Head of caudate nucleus (tissue), 42 donors: Measurements from ENCODE around the gene SPATA3.
"Not testable (repeated sequence)": the region's sequence is repeated elsewhere in the genome, so short reads cannot be mapped to it uniquely, and the experiment has no call there.

Experiments
- DNase-seq, 42 donors: peaks; one replicate each; pipeline versions ENCODE4 v3.0.0 to v3.0.0-alpha.2; 2020 to 2021; ENCODE audit warnings: mixed read lengths in 7 of 42
- intact Hi-C: fragments of 100-400 bp; cut with DNase I; formaldehyde crosslinking; loops from one replicate; pipeline ENCODE4 v1.15.0; 2022

Gene SPATA3

DNA sequence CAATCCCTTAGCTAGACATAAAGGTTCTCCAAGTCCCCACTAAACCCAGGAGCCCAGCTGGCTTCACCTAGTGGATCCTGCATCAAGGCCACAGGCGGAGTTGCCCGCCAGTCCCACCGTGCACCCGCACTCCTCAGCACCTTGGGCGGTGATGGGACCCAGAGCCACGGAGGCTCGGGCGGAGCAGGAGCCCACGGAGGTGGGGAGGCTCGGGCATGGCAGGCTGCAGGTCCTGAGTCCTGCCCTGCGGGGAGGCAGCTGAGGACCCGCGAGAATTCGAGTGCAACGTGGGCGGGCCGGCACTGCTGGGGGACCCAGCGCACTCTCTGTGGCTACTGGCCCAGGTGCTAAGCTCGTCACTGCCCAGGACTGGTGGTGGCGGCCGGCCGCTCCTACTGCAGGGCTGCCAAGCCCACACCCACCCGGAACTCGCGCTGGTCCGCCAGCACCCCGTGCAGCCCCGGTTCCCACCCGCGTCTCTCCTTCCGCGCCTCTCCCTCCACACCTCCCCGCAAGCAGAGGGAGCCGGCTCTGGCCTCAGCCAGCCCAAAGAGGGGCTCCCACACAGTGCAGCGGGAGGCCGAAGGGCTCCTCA is 31.7 kb upstream of the SPATA3 start:
- DNase-seq: no peak

DNA sequence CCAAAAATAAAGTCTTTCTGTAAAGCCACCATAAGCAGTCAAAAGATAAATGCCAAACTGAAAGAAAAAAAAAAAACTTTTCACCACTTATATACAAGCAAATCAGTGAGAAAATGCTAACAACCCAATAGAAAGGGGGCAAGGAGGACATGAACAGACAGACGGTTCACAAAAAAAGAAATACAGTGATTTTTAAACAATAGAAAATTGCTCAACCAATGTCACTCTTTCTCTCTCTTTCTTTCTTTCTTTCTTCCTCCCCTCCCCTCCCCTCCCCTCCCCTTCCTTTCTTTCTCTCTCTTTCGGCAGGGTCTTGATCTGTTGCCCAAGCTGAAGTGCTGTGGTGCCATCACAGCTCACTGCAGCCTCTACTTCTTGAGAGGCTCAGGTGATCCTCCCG is 28.8 kb upstream of the SPATA3 start:
- no peak for DNase-seq
- intact Hi-C loops: no loop called here

More for the DNA sequence above, 31.7 kb upstream of the SPATA3 start:
- intact Hi-C loops: no loop called here

DNA sequence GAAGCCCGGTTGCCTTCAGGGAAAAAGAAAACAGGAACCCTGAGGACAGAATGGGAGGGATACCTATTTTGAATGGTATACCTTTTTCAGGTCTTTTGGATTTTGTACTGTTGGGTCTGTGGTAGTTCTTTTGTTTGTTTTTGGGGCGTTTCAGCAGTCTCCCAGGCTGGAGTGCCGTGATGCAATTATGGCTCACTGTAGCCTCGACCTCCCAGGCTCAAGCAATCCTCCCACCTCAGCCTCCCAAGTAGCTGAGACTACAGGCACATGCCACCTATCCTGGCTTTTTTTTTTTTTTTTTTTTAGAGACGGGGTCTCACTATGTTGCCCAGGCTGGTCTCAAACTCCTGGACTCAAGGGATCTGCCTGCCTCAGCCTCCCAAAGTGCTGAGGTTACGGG is 27.6 kb upstream of the SPATA3 start:
- intact Hi-C loops, DNase-seq: not testable (repeated sequence)

GRCh38 chr2:230968921-230969658 is 26.8 kb upstream of the SPATA3 start:
- intact Hi-C loops: no loop called here
- peak in 1 of 42 donors; percentile 3 for DNase-seq

DNA sequence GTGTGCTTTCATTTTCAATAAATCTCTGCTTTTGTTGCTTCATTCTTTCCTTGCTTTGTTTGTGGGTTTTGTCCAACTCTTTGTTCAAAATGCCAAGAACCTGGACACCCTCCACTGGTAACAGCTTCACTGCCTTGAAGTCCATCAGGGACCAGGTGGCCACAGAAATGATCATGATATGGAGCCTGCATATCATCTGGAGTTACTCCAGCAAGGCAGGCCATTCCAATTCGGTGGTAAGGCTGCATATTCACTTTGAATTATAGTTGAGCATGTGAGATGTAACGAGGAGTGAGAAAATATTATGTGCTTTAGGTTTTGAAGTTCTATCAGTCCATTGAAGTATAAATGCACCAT is 26.3 kb upstream of the SPATA3 start:
- DNase-seq: no peak
- intact Hi-C loops: no loop called here

DNA sequence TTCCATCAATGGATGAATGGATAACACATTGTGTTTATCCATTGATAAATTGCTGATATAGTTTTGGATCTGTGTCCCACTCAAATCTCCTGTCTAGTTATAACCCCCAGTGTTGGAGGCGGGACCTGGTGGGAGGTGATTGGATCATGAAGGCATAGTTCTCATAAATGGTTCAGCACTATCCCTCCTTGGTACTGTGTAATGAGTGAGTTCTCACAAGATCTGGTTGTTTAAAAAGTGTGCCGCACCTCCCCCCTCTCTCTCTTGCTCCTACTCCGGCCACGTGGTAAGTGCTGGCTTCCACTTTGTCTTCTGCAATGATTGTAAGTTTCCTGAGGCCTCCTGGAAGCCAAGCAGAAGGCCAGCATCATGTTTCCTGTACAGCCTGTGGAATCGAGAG is 23.9 kb upstream of the SPATA3 start:
- intact Hi-C loops: no loop called here
- no peak for DNase-seq

GRCh38 chr2:230974096-230974913 is 21.6 kb upstream of the SPATA3 start:
- DNase-seq: no peak
- intact Hi-C loops: no loop called here

- intact Hi-C loops: no loop called here
- DNase-seq: no peak
Observed at GRCh38 chr2:230975927-230976326, 20.0 kb upstream of the SPATA3 start.

DNA sequence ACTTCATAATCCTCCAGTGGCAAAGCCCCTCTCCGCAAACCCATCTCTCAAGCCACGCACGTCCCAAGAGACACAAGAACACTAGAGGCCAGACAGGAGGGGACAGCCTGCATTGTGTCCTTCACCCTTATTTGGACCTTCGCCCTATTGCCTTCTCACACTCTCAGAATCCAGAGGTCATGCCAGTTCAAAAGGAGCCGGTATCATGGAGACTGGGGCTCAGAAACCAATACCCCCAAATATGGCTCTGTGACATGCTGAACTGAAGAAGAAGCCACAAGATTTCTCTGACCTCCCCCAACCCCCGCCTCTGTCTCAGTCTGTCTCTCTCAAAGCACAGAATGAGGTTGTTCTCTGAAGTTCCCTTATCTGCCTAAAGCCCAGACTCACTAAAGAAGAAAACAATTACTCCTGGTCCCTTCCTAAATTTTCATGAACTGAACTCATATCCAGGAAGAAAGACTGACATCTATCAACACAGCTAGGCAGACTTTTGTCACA is 19.2 kb upstream of the SPATA3 start:
- no peak for DNase-seq
- intact Hi-C loops: no loop called here

DNA sequence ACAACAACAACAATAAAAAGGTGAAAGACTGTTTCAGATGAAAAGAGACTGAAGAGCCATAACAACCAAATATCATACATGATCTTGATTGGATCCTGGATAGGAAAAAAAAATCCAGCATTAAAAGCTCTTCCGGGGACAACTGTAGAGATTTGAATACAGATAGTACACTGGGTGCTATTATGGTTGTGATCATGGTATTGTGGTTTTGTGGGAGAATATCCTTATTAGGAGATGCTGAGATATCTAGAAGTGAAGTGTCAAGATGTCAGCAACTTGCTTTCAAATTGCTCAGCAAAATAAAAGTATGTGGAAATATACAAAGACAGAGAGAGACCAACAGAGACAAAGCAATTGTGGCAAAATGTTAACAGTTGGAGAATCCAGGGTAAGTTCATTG is 15.5 kb upstream of the SPATA3 start:
- intact Hi-C loops: no loop called here
- DNase-seq: no peak

- DNase-seq: no peak
- intact Hi-C loops: no loop called here
Observed at GRCh38 chr2:230981704-230982103, 14.2 kb upstream of the SPATA3 start.

- intact Hi-C loops: no loop called here
Observed at GRCh38 chr2:230982126-230982525, 13.8 kb upstream of the SPATA3 start.

GRCh38 chr2:230982528-230982927 is 13.4 kb upstream of the SPATA3 start:
- intact Hi-C loops: no loop called here
- no peak for DNase-seq

More at GRCh38 chr2:230982126-230982525, 13.8 kb upstream of the SPATA3 start:
- no peak for DNase-seq

DNA sequence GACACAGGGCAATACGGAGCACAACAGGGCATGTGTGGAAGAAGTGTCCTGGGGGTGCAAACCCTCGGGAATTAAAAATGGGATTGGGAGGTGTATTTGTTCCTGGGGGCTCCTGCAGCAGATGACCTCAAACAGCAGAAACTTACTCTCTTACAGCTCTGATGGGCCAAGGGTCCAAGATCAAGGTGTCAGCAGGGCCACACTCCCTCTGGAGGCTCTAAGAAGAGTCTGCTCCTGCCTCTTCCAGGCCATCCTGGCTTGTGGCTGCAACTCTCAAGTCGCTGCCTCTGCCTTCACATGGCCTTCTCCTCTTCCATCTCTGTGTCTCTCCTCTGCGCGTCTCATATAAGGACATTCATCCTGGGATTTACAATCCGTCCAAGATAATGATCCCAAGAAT is 12.4 kb upstream of the SPATA3 start:
- DNase-seq: no peak
- intact Hi-C loops: no loop called here

GRCh38 chr2:230984393-230985220 is 11.3 kb upstream of the SPATA3 start:
- DNase-seq: no peak
- intact Hi-C loops: loop anchor here (5.0 kb wide), 1 partner anchor 162 kb away; no protein-coding TSS in a partner anchor

GRCh38 chr2:230985519-230986231 is 10.2 kb upstream of the SPATA3 start:
- intact Hi-C loops: loop anchor here (2.0 to 5.0 kb wide), 2 partner anchors 83 to 163 kb away; no protein-coding TSS in a partner anchor
- no peak for DNase-seq

DNA sequence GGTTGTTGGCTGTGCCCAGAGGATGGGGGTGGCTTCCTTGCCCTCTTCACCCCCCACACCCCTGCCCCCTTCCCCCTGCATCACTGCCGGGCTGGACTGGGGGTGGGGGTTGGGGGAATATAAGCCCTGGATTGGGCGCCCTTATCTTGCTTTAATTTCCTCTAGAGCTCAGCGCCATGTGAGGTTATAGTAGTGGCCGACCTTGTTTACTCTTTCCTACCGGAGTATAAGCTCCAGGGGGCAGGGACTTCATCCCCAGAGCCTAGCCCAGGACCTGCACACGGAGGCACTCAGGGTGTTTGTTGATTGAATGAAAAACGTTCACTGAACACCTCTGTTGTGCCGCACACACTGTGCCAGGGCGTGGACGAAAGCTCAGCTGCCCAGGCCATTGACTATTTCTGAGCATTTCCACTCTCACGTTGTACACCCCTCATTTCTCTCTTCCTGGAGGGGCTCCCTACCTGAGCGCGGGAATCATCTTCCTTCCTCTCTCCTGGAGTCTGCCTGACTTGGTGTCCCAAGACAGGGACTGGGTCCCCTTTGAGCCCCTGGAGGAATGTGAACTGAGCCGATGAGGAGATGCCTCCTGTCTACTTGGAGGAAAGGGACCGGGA is 9.3 kb upstream of the SPATA3 start:
- intact Hi-C loops: loop anchor here (2.0 to 5.0 kb wide), 2 partner anchors 84 to 164 kb away; no protein-coding TSS in a partner anchor
- DNase-seq: no peak
